ENCODE results near the gene LEMD1.
"Not testable (repeated sequence)": the region's sequence is repeated elsewhere in the genome, so short reads cannot be mapped to it uniquely, and the experiment has no call there.

Gene LEMD1

DNA sequence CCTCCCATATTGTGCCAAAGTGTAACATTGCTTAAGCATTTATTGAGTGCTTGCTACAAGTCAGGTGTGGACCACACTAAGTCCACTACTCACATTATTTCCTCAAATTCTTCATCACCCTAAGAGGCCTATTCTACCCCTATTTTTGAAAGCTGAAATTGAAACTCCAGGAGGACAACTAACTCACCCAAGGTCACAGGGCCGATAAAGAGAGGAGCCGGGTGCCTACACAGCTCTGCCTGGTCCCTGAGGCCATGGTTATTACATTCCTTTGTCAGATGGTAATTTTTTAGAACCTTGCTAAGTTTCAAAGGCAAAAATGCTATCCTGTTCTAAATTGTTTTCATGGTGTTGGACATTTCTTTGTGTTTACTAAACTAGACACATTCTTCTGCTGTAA, 41.0 kb downstream of the LEMD1 start:
- DNase-seq (ENCODE audit: low spot score) = no peak

DNA sequence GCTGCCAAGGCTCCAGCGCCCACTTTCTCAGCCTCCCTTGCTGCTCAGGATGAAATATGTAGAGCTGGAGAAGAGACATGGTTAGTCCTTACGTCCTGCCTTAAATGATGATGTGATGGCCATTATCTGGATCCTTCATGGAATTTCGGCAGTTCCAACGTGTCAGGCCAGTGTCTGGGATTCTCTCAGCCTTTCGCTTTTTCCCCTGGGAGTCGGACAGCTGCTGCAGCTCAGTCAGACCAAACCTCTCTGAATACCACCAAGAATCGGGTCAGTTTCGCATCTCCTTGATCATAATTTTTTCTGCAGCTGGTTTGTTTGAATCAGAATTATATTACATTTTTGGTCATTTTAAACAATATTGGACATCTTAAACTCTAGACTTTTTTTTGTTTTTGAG, 42.8 kb downstream of the LEMD1 start:
- no peak for DNase-seq (ENCODE audit: low spot score)

GRCh38 chr1:205377355-205377754, 44.5 kb downstream of the LEMD1 start:
- DNase-seq (ENCODE audit: low spot score) = no peak

GRCh38 chr1:205376739-205377138, 45.1 kb downstream of the LEMD1 start:
- DNase-seq (ENCODE audit: low spot score) = no peak

DNA sequence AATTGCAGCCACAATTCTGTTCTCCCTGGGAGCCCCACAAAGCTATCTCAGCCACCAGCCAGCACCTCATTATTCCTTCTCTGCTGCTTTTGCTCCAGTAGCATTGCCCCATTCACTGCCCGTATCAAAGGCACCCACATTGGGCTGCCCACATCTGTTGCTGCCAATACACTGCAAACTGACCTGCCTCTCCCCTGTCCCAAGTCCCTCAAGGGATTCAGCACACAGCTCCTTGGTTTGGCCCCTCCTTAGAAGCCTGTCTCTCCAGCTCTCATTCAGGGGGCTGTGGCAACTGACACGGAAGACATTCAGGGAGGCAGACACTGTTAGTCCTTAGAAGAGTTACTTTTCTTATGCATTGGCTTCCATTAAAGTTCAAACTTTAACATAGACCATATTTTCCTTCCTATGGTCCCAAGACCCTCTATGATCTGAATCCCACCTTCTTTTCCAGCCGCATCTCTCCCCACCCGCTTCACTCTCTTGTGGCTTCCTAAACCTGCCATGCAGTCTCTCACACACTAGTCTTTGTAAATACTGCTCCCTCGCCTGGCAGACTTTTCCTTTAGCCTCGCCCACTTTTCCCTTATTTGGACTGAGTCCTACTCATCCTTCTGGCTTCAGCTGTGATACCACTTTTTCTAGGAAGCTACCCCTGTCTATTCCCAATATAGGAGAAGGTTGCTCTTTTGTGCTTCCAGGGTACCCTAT, 45.9 kb downstream of the LEMD1 start:
- peak; percentile 65 for DNase-seq (ENCODE audit: low spot score)

DNA sequence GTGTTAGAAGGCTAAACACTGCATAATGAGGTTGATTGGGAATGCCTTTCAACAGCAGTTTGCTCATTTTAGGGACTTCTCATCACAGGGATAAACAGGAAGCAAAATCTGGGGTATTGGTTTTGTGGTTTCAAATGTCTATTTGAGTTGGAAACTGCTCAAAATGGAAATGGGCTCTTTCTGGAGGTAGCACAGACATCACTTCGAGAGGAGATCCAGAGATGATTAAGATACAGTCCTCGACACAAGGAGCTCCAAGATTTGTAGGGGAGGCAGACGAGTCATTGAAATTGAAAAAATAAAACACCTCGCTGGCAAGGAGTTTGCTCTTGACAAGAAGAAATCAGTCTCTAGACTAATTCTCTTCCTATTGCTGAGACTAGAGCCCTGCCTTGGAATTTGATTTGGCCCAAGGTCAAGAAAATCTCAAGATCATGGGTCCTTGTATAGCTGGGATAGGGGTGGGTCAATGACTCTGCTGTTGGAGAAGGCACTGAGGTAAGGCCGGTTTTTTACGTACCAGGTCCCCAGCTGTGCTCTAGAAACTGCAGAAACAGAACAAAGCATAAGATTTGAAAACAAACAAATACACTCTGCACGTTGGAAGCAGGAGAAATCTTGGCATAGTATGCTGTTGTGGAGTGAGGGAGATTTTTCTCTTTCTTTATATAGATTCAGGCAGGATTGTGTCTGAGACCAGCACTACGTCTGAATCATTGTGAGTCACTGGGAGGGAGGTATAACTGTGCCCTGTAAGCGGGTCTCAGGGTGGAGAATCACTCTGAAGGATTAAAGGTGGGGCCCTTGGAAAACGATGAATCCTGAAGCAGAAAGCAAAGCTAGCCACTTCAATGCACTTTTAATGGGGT, 47.4 kb downstream of the LEMD1 start:
- no peak for DNase-seq (ENCODE audit: low spot score)

GRCh38 chr1:205373798-205374175, 48.1 kb downstream of the LEMD1 start:
- DNase-seq (ENCODE audit: low spot score) = no peak

DNA sequence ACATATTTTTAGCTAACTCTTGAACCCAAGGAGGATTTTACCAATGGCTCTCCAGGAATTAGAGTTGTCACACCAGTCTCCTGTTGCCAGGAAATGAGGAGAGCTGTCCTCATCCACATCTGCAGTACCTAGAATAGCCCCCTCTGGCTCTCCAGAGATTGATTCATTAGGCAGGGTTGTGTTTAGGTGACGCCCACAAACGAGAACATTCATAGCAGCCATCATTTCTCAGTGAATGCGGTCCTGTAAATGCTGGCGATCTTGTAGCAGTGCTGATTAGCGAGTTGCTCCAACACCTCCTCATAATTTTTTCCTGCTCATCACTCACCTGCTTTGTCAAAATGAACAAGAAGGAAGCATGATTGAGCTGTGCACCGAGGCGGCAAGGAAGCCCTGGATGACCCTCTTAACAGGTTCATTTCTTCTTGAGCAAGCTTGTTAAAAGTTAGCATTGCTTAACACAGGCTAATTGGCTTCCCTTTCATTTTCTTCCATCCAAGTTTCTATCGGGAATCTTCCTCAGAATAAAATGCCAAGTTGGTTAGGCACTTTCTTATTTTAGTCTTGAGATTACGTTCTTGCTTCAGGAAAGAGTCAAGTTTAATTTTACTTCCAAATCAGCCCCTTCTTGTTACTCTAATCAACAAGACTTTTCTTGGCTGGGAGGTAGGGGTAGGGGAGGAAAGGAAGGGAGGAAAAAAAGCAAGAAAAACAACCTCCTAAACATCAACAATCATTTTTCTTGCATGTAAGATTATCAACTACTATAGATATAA, 48.6 kb downstream of the LEMD1 start:
- no peak for DNase-seq (ENCODE audit: low spot score)

DNA sequence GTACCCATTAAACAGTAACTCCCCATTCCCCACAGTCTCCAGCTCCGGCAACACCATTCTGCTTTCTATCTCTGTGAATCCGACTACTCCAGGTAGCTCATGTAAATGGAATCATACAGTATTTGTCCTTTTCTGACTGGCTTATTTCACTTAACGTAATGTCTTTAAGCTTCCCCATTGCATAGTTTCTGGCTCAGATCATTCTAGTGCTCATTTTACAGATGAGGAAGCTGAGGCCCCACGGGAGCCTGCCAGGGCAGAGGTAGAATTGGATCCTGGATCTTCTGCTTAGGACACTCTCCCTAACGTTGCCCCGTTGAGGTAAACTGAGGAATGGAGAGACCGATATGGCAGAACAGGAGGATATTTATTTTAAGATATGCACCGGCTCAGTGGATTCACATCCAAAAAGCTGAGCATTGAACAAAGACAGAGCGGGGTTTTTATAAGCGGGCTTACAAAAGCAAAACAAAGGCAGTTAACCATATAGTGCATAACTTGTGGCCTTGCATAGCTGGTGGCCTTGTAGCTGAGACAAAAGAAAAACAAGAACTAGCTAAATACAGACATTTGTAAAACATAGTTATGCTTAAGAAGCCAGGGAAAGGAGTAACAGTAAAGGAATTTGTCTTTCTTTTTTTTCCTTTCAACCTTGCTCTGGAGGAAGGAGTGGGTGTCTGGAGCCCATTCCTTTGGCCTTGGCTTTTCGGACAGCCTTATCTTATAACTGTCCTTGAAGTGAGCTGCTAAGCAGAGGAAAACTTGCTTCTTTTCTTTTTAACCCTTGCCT, 49.8 kb downstream of the LEMD1 start:
- no peak for DNase-seq (ENCODE audit: low spot score)

- no peak for DNase-seq (ENCODE audit: low spot score)
These were observed 51.1 kb downstream of the LEMD1 start for GRCh38 chr1:205370780-205371179.

DNA sequence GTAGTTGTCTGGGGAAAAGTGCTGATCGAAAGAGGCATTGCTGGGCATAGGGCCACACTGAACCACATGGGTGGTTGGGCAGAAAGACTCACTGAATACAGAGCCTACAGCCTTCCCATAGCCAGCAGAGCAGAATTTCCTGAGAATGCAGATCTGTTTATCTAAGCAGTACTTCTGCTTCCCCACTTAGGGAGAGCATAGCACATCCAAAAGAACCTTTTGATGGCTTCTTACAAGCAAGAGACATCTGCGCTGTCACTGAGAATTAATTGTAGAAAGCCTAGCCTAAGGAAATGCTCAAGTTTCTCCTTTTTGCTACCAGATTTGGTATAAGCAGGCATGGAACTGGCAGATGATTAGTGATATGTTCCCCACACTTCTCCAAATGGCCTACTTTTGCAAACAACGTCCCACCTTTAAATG, 52.1 kb downstream of the LEMD1 start:
- DNase-seq (ENCODE audit: low spot score) = peak; percentile 63

GRCh38 chr1:205368478-205368877, 53.4 kb downstream of the LEMD1 start:
- DNase-seq (ENCODE audit: low spot score) = no peak

DNA sequence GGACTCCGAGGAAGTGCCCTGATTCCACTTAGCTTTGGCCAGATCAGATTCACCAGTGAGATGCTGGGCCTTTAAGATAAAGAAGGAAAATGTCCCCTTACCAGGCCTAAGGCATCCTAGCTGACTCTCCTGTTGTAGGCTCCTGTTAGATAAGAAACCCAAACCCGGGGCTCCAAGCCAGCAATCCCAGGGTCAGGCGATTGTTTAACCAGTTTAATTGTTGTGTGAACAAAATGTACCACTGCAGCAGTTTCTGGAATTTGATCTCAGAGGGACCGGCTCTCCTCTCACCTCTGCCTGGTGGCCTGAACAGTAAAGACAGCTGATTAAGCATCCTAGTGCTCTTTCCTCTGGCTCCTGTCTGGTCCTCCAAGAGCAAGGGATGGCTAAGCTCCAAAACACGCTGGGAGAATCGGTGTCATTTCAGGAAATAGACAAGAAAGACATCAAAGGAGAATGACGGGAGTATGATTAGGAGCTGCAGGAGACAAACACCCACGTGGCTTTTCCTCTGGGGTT, 55.9 kb downstream of the LEMD1 start:
- no peak for DNase-seq (ENCODE audit: low spot score)

GRCh38 chr1:205365086-205365485, 56.8 kb downstream of the LEMD1 start:
- DNase-seq (ENCODE audit: low spot score) = not testable (repeated sequence)

- no peak for DNase-seq (ENCODE audit: low spot score)
These were observed 61.0 kb downstream of the LEMD1 start for GRCh38 chr1:205360891-205361290.

- DNase-seq (ENCODE audit: low spot score) = peak; percentile 79
These were observed 61.9 kb downstream of the LEMD1 start for GRCh38 chr1:205359771-205360565.

- DNase-seq (ENCODE audit: low spot score) = no peak
These were observed 63.3 kb downstream of the LEMD1 start for GRCh38 chr1:205358579-205358978.

GRCh38 chr1:205357567-205357966, 64.3 kb downstream of the LEMD1 start:
- no peak for DNase-seq (ENCODE audit: low spot score)

- DNase-seq (ENCODE audit: low spot score) = peak; percentile 73
These were observed 65.3 kb downstream of the LEMD1 start, which contains the start of gene KLHDC8A for GRCh38 chr1:205356440-205357139. TSS of gene KLHDC8A (minus strand) at chr1:205356922. CDS start at chr1:205343604, 13,318 bp downstream.

DNA sequence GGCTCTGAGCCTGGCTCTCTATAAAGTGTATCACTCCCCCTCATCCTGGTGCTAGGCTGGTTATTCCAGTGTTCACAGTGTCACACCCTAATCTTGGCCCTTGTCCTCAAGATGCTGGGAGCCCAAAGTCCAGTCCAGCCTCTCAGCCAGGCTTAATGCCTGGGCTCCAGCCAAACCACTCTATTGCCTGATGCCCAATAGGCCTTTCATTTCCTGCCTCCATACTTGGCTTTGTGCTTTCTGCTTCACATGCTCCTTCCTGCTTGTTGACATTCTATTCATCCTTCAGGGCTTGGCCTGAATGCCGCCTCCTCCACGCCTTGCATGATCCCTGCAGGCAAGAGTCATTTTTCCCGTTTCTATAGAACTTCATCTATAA, 66.8 kb downstream of the LEMD1 start:
- peak; percentile 67 for DNase-seq (ENCODE audit: low spot score)

All from Ammon's horn (tissue), 1 donor.